HG02870 (cell line): ENCODE measurements around the gene LRRIQ4.

Source experiments
- ATAC-seq: cut with Tn5 transposase; IDR thresholded peaks from one replicate; pipeline ENCODE4 v1.9.1; 2021; ENCODE audit warnings: mild to moderate bottlenecking, moderate library complexity; ENCODE audit not compliant: unreplicated experiment

Gene LRRIQ4

DNA sequence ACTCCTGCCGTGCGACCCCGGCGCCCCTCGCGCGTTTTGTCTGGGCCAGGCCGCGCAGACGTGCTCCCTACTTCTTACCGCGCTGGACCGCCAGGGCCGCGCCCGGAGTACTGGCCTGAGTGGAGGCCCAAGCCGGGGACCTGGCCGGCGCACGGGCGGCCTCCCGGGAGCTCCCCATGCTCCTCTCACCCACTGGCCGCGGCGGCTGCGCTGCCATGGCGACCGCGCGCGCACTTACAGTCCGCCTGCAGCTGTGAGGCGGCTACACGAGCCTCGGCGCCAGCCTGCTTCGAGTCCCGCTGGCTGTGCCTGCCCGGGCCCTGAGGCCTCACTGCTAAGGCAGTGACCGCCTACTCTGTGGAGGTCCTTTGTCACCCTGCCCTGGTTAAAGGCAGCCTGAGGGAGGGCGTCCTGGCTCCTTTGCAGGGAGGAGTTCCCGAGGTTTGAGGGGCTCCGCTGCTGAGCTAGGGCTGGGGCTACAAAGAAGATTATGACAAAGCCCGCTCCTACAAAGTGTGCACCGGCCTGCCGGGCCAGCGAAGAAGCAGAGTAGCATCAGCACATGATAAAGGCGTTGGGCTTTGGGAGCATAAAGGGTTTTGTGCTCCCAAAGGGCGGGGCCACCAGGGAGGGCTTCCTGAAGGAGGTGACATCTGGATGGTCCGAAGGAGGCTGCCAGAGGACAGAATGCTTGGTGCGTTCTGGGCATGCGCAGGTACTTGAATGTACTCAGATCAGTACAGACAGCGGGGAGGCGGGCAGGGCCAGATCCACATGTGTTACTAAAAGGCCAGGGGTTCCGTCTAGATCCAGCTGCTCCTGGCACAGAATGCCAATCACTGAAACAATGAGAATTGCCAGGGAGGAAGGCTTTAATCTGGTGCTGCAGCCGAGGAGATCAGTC is at the start of gene LRRIQ4, which contains the start of gene LRRC34:
LRRIQ4 (plus strand) TSS at position 539 of the 904 bp plus-strand sequence. CDS start 9,052 bp downstream, outside the sequence.
LRRC34 (minus strand) TSS at position 573 of the 904 bp plus-strand sequence; CDS start at position 217, 356 bp downstream.
- ATAC-seq: peak; percentile 58

DNA sequence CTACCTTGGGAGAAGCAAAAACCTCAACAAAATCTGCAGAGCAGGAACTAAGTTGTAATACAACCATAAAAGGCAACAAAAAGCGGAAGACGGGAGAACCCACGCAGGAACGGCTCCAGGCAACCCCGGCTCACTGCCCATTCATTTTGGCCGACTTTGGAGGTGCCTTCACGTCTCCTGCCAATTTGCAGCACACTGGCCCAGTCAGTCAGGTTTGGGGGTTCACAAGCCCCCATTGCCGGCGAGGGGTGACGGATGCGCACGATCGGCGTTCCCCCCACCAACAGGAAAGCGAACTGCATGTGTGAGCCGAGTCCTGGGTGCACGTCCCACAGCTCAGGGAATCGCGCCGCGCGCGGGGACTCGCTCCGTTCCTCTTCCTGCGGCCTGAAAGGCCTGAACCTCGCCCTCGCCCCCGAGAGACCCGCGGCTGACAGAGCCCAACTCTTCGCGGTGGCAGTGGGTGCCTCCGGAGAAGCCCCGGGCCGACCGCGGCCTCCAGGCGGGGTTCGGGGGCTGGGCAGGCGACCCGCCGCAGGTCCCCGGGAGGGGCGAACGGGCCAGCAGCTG is 48.3 kb upstream of the LRRIQ4 start:
- ATAC-seq: peak; percentile 35

DNA sequence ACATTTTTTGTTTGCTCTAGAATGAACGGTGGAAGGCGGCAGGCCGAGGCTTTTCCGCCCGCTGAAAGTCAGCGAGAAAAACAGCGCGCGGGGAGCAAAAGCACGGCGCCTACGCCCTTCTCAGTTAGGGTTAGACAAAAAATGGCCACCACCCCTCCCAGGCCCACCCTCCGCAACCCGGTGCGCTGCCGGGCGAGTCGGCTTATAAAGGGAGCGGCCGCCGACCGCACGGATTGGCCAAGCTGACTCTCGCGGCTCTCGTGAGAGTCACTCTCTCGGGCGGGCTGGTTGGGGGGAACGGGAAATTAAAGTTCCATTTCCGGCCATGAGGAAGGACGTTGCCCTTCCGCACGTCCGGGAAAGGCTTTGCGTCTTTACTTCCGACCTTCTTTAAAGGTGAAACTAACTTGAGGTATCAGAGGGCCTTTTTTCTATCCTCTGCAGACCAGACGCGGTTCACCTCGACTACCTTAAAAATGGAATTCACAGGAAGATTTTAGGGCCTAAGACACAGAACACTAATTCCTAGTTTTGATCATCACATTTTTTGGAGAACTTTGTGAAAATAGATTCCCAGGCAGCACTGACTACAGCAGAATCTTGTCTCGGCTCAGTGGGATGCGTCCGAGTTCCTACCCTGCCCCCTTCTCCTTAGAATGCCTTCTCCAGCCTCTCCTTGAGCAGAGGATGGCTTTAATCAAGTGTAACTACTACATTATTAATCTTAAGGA is 47.6 kb upstream of the LRRIQ4 start, which contains the start of gene TERC:
TERC (minus strand) TSS at position 179 of the 731 bp plus-strand sequence.
- peak; percentile 68 for ATAC-seq

DNA sequence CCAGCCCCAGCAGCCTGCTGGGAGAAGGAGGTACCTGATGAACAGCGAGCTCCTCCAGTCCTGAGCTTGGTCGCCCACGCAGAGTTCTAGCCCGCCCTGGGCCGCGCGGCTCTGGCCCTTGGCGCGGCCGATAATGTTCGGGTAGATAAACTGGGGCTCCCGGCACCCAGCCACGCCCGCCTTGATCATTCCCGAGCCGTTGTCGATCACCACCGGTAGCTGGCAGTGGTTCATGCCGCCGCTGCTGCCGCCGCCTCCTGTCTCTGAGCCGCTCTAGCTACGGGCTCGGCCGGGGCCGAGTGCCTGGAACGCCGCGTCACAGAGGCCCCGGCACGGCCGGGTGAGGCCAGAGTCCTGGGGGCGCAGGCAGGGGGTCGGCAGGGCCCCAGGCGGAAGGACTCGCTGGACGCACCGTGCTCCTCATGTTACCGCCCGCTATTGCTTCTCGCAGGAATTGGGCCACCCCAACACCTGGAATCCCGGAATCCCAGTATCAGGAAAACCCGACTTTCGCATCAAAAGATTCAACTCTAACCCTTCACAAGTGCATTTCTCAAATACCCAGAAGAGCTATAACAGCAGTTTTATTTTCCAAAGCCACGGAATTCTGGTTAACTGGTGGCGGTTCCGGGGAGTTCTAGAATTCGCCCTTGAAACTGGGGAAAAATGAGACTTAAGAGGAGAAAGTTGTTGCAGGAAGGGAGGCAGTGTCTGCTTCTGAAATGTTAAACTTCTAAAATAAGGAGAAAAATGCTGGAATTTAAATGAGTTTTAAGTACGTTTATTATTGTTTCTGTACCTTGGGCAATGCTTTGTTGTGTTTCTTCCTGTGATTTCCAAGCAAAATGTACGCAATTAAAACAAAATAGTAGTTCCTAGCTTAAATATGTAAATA is 43.1 kb upstream of the LRRIQ4 start, which contains the start of gene ACTRT3:
ACTRT3 (minus strand) TSS at position 275 of the 895 bp plus-strand sequence; CDS start at position 234, 41 bp downstream.
- peak; percentile 20 for ATAC-seq

DNA sequence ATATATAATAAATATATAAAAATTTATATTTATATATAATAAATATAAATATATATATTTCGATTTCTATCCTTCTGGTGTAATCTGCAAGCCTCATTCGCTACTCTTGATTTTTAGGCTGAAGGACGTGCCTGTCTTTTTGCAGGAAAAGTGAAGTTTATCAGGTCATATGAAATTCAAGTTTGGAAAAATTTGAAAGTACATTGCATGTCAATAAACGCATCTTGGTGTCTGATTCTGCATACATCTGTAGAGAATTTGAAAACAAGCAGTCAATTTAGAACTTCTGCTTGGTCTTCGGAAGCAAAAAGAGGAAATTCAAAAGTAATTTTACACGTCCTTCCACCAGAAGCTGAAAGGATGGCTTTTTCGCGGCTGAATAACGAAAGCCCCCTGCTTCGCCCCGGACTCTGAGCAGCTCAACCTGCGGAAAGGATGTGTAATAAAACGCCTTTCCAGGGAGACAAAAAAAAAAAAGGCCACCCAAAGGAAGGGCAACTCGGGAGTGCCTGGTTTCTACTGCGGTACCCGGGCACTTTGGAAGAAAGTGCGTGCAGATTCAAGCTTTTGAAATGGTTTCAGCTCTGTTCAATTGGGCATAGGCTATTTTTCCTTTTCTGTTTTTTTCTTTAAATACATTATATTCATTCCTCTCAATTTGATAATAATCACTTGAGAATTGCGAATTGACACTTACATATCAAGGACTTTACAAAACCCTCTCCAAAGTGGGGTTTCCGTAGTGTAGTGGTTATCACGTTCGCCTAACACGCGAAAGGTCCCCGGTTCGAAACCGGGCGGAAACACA is 41.0 kb upstream of the LRRIQ4 start:
- ATAC-seq: no peak

DNA sequence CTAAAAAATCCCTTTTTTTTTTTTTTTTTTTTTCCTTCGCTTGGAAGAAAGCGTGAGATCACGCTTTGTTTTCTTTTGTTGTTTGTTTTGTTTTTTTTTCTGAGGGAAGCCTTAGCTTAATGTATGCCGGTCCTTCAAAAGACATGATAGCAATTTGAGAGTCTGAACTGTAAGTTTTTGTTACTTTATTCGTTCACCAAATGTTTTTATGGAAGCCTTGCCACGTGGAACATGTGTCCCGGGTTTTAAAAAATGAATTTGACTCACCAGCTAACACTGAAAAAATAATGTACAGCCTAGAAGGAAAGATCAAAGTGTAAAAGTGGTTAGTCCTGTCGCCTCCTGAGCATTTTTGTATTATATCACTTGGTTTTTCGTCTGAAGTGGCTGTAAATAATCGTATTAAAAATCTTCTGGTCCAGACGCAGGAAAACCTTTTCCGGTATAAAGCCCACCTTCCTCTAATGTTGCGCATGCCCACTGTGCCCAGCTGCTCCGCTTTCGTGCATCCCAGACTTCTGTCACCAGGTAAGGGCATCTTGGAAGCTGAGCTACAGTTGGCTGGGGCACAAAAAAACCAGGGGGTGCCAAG is 40.3 kb upstream of the LRRIQ4 start:
- ATAC-seq: peak; percentile 14

DNA sequence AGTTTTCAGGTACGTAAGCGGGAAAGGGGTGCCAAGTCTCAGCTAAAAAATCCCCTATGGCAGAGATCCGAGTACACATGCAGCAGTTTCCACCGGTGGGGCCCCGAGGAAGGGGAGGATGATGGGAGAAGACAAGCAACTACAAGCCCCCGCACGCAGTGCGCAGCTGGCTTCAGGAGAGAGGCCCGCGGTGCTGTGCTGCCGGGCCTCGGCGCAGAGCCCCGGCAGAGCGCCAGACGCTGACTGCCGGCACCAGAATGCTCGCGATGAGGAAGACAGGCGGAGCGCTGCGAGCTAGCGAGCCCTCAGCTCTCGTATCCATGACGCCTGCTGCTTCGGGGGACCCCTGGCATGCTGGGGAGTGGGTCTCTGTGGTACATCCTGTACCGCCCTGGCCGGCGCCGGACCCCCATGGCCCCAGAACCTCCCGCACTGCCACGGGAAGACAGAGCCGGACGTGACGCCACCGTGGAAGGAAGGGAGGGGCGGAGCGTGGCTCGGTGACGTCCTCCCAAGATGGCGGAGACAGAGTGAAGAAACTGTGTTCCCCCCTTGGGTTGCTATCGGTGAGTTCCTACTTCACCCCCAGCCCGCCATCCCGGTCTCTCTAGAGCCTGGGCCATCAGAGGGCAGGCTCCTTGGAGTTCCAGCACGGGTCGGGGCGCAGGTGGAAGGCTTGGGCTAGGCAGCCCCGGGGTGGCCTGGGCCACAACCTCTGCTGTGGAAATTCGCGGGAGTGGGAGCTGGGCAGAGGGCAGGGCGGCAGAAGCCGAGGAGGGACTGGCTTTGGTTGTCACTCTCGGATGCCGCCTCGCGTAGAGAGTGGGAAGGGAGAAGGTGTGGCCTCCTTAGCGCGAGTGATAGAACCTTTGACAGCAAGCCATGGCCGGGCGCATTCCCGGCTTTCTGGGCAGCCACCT is 39.5 kb upstream of the LRRIQ4 start, which contains the start of gene MYNN:
MYNN (plus strand) TSS at position 500 of the 920 bp plus-strand sequence. CDS start 900 bp downstream, outside the sequence.
- peak; percentile 79 for ATAC-seq

DNA sequence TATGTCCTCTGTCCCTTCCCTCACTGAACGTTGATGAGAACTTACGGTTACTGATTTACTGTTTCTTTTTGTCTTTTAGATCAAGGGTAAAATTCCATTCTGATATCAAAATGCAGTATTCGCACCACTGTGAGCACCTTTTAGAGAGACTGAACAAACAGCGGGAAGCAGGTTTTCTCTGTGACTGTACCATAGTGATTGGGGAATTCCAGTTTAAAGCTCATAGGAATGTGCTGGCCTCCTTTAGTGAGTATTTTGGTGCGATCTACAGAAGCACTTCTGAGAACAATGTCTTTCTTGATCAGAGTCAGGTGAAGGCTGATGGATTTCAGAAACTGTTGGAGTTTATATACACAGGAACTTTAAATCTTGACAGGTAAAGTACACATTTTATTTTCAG is 38.5 kb upstream of the LRRIQ4 start:
- no peak for ATAC-seq

DNA sequence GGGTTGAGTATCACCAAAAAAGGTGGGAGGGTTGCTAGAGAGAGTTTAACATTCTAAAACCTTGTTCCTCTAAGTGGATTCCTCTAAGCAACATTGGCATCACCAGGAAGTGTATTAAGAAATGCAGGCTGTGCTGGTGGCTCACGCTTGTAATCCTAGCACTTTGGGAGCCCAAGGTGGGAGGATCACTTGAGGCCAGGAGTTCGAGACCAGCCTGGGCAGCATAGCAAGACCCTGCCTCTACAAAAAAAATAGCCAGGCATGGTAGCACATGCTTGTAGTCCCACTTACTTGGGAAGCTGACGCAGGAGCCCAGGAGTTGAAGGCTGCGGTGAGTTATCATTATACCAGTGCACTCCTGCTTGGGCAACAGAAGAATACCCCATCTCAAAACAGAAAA is 34.8 kb upstream of the LRRIQ4 start:
- ATAC-seq: no peak

DNA sequence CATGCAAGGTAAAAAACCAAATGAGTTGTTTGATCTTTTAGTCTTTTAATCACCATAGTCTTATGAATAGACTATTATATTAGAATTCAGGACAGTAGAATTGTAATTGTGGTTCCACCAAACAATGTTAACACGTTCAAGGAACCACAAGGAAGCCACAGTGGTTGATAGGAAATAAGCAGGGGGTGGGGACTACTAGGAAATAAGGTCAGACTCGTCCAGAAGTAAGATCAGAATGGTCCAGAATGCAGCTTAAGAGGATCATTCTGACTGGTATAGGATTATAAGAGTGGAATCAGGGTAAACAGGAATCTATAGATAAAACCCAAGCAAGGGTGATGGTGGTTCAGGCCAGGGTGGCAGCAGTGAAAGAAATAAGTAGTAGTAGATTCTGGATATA is 31.9 kb upstream of the LRRIQ4 start:
- no peak for ATAC-seq

DNA sequence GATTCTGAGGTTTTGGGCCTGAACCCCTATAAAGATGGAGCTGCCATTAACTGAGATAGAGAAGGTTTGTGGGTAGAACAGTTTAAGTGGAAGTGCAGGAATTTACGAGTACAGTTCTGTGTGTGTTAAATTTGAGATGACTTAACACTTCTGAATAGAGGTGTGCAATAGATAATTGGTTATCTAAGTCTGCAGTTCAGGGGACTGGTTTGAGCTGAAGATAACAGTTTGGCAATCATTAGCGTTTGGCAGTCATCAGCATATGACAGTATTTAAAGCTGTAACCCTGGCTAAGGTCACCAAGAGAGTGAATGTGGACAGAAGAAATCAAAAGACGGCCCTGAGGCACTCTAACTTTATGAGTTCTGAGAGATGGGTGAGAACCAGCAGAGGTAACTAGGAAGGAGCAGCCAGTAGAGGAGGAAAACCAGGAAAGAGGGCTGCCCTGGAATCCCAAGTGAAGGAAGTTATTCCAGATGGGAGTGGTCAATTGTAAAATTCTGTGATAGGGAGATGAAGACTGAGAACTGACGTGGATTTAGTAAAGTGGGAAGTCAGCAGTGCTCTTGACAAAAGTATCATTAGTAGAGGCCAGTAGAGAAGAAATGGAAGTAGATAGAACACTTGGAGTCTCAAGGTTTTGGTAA is 31.3 kb upstream of the LRRIQ4 start:
- no peak for ATAC-seq

DNA sequence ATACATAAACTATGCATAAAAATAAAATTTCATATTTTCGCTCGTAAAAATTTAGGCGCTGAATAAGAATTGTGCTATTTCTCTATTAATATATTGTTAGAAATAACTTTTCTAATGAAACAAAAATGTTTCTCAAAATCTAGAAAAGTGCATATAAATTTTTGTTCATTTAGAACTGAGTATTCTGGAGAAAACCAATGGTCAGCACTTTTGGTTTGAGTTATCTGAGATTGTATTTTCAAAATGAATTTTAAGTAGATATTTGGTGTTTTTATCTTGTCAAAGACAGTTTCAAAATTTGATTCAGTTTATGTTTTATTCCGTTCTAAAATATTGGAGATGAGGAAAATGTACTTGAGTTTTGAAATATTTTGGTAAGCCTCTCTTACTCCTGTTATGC is 25.6 kb upstream of the LRRIQ4 start:
- no peak for ATAC-seq

DNA sequence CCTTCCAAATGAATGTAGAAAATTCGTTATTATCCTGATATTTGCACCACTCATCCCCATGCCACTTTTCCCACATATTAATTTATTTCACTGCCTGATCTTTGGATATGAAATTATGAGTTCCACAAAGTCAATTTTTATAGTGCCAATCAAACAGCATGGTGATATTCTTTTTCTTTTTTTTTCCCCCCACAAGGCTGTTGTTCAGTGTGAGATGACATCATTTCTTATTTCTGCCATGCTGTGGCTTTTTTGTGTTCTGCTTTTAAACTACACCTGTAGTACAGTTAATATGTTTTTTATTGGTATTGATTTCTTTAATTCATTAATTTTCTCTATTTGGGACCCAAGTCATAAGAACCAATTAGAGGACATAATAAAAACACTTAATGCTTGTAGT is 24.9 kb upstream of the LRRIQ4 start:
- no peak for ATAC-seq

DNA sequence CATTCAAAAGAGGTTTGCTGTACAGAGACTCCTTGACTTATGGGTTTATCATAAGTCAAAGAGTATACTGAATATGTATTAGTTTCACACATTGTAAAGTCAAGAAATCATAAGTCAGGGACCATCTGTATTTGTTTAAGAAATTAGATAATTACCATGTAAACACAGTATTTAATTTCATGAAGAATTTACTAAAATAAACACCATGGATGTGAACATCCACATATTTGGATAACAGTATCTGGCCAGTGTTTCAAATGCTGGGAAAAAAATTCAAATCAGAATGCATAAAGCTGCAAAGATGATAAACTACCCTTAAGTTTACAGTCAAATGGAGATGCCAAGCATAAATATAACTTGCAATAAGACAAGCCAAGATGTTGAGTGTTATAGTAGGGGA is 22.5 kb upstream of the LRRIQ4 start:
- no peak for ATAC-seq

DNA sequence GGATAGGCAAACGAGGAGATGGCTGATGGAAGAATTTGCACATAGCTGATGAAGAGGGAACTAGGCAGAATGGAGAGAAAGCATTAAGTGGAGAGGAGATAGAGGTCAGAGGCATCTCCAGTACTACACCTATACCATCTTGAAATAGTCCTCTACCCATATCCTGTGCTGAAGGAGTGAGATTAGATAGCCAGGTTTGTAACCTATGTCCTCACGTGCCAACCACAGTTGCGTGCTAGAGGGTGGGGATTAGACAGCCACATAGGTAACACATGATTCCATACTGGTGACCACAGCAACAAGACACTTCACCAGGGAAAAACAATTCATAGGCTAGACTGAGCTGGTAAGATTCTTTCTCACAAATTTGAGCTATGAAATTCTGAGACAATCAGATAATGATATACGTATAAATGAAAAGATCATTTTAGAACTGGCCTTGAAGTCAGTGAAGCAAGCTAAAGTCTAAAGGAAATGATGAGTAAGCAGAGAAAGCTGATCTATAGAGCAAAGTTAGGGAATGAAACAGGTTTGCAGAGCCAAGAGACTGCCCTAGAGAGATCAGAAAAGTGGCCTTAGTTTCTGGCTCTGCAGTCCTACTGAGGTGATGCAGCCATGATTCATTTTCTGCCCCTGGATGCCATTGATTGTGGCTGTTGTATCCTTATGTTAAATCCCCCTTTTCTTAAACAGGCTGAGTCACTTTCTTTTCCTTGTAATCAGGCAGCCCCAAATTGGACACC is 21.8 kb upstream of the LRRIQ4 start:
- ATAC-seq: no peak

DNA sequence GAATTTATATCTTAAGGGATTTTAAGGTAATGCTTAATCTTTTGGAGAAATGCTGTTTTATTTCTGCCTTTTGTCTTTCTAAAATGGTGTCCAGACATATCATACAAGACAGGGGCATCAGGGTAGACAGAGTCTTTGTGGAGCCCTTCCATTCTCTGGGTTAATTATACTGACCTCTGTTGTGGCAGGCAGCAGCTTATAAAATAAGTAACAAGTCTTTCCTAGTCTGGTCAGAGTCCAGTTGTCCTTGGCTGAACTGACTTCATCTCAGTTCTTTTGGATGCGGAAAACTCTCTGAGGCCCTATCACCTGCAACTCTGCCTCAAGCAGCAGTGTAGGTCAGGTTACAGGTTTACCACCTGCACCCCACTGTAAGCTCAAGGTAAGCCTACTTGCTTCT is 20.3 kb upstream of the LRRIQ4 start:
- no peak for ATAC-seq

DNA sequence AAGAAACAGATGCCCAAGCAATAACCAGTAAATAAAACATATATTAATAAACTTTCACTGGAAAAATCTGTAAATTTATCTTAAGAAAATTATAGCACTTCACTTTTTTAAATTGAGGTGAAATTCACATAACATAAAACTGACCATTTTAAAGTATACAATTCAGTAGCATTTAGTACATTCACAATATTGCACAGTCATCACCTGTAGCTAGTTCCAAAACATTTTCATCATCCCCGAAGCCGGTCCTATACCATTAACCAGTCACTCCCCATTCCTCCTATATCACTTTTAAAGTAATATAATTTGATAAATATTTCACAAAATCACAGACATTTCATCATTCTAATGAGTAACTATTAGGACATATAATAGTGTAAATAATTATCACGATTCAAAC is 8.0 kb upstream of the LRRIQ4 start:
- no peak for ATAC-seq
